ENCODE measurements around the gene SEMA4F.

SEMA4F gene

DNA sequence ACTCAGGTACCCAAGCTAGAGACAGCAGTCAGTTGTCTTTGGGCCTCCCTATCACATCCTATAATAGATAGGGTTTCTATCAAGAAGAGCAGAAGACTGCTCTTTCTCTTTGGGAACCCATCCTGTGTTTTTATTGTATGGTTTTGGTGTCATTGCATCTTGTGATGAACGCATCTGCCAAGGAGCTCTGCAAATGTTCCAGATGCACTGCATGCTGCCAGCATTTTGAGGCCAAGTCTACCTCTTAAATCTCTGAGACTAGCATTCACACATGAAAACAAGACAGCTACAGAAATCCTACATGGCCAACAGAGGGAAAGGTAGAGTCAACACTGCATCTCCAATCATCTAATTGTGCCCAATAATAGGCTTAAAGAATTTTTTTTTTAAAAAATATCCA, 14.0 kb downstream of the SEMA4F start:
- no peak for DNase-seq

- DNase-seq, result no peak
These were observed 16.2 kb downstream of the SEMA4F start for GRCh38 chr2:74670263-74670662.

DNA sequence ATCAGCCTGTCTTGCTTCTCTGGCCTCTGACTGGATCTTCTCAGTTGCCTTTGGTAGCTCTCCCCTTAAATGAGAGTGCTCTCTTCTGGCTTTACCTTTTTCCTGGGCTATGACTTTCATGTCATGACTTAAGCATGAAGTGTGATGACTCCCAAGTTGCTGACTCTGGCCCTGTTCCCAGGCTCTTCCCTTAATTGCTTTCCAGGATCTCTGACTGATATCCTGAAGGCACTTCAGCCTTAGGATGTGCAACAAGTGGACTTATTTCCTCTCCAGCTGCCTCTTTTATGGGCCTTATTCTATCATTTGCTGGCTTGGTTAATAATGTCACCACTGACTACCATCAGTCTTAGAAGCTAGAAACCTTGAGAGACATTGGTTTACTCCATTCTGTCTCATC, 17.4 kb downstream of the SEMA4F start:
- DNase-seq, result no peak

GRCh38 chr2:74673826-74674528, 19.9 kb downstream of the SEMA4F start:
- no peak for DNase-seq

- no peak for DNase-seq
These were observed 21.0 kb downstream of the SEMA4F start for GRCh38 chr2:74675090-74675489.

DNA sequence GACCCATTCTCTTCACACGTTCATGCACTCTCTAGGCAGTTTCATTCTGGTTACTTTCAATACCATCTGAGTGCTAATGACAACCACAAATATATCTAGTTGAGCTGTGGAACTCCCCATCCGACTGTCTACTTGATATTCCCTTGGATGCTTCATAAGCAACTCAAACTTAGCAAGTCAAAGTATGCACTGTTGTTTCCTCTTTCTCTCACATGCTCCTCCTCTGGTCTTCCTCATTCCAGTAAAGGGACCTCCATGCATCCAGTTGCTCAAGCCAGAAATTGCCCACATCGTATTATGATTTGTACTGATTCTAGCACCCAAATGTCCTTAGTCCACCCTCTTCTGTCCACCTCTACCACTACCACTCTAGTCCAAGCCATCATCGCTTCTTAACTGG, 22.3 kb downstream of the SEMA4F start:
- DNase-seq, result no peak

DNA sequence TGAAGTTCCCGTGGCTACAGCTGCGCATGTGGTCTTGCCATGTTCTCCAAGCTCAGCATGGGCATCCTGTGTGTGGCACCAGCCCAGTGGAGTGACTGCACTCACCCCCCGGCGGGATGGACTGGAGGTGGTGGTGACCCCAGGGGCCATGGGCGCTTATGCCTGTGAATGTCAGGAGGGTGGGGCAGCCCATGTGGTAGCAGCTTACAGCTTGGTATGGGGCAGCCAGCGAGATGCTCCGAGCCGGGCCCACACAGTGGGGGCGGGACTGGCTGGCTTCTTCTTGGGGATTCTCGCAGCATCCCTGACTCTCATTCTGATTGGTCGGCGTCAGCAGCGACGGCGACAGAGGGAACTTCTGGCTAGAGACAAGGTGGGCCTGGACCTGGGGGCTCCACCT, 25.6 kb downstream of the SEMA4F start:
- DNase-seq, result no peak

DNA sequence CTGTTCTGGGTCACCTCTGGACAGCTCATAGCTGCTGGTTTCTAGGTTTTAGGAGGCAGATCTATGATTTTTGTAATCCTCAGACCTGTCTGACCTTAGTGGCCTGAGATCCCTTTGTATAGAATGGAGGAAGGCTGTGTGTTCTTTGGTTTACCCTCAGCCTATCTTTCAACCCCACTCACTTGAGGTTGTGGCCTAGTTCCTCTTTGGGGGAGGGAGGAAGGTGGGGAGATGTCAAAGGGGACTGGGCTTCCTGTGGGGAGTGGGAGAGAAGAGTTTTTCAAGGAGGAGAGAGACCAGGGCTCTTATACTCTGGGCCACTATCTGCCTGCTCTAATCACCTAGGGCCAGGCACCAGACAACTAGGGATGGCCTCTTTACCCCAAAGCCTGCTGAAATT, 28.5 kb downstream of the SEMA4F start:
- no peak for DNase-seq

DNA sequence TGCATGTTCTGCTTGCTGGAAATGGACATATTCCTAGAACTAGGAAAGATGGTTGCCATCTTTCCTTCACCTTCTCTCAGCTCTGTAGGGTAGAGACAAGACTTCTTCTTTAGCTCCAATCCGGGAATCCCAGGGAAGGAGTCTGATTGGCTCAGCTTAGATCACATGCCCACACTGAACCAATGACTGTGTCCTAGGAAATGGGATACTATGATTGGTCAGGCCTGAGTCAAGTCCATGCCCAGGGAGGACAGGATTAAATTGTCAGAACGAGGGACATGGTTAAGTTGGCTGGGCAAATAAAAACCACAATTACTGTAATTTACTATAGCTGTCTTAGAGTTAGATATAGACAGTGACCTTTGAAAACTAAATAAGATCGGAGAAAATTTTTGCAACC, 31.4 kb downstream of the SEMA4F start:
- DNase-seq, result no peak

GRCh38 chr2:74688881-74689280, 34.8 kb downstream of the SEMA4F start:
- DNase-seq, result no peak

DNA sequence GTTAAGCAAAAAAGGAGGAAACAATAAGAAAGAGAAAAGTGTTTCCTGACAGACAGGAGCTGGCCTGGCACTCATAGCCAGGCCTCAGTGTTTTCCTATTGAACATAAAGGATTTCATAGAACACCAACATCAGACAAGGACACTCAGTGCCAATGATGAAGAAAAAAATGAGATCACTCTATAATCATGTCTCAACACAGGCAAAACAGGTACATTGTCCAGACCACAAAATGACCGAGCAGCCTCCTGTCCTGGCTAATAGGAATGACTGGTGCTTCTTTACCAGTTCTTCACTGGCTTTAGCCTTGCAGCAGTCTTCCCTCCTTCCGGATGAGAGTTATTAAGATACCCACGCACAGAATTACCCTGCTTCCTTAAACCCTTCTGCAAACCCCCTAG, 35.6 kb downstream of the SEMA4F start:
- no peak for DNase-seq

- no peak for DNase-seq
These were observed 36.5 kb downstream of the SEMA4F start for GRCh38 chr2:74690571-74690970.

DNA sequence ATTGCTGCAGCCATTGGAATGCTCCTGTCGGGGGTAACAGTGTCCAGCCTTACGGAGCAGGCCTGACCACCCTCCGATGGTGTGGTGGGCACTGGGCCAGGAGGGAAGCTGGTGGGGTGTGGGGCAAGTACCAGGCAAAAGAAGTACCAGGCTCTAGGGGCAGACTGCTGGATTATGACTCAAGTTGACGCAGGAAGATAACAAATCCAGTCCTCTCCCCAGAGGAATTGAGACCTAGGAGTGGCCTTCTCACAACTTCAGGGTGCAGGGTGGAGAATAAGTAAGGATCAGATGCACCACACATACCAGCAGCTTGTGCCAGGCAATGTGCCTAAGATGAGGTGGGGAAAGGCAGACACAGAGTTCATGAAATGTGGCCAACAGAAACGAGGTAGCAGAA, 37.9 kb downstream of the SEMA4F start:
- DNase-seq, result no peak

DNA sequence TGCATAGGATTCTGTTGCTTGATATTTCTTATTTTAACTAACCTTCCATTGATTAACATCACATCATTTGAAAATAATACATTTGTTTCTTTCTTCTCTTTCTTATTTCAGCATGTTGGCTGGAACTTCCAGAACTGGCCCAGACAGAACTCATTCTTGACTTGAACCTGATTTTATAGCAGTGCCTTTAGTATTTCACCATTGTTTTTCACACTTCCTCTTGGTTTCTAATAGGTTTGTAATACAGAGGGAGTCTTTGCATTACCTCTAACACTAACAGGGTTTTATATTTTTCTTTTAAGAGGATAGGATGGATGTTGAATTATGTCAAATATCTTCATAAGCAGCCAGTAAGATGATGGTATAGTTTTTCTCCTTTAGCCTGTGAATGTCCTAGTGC, 39.2 kb downstream of the SEMA4F start:
- no peak for DNase-seq

DNA sequence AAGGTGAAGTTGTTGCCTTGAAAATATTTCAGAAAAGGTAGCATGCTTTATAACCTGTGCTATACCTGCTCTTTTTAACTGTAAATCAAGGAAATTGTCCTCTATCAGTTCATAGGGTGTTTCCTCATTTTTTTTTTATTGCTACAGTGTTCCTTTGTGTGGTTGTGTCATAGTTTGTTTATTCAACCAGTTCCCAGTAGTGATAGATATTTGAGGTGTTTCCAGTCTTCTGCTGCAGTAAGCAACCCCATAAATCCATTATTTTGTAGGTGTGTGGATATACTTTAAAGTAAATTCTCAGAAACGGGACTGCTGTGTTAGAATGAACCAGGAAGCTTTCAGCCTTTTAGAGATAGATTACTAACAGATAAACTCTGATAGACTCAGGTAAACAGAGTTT, 39.6 kb downstream of the SEMA4F start:
- no peak for DNase-seq

- no peak for DNase-seq
These were observed 40.2 kb downstream of the SEMA4F start for GRCh38 chr2:74694281-74694680.

DNA sequence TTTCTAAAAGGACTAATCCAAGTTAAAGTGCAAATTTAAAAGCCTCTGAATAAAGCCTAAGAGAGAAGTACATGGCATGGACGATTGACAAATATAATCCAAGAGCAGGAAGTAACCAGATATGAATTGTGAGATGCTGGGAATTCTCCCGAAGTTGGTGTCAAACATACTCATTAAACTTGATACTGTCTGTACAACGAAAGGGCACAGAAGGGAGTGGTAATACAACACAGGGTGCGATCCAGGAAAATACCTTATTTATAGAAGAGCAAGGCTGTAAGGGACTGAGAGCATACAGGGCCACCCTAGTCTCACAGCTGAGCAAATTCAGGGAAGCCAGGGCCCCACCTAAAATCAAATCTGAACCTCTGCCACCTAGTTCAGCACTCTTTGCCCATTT, 41.6 kb downstream of the SEMA4F start:
- DNase-seq, result no peak

GRCh38 chr2:74696829-74697228, 42.8 kb downstream of the SEMA4F start:
- no peak for DNase-seq

- no peak for DNase-seq
These were observed 46.8 kb downstream of the SEMA4F start for GRCh38 chr2:74700643-74701372.

GRCh38 chr2:74702001-74702715, 48.1 kb downstream of the SEMA4F start:
- no peak for DNase-seq

DNA sequence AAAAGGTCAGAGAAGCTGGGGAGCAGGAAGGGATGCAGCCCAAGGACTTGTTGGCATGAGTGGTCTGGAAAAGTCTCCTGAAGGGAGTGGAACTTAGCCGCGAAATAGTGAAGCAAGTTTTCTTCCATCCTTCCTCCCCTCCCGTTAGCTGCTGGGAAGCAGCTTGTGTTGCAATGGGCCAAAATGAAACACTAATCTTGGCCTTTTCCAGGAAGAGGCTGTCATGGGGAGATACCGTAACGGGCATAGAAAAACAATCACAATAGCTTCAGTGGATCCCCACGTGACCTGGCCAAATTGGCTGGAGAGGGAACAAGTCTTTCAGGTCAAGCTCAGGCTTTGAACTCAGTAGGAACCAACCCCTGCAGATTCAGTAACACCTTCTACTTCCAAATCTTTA, 49.3 kb downstream of the SEMA4F start:
- no peak for DNase-seq

- DNase-seq, result no peak
These were observed 50.2 kb downstream of the SEMA4F start for GRCh38 chr2:74704216-74704615.

DNA sequence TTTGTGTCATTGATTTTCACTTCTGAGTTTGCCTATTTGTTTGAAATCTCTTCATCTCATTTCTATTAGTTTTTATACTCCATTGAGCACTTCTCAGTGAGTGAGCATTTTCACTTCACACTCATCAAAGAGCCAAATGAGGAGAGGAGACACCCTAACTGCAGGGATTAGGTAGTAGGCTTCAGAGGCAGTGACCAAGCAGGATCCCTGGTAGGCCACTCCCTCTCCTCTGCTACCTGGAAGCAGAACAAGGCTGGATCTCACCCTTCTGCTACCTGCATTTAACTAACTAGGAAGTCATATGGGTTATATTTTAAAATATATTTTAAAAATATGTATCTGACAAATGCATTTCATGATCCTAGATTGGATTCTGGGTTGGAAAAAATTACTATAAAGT, 52.7 kb downstream of the SEMA4F start:
- DNase-seq, result no peak

- no peak for DNase-seq
These were observed 53.8 kb downstream of the SEMA4F start for GRCh38 chr2:74707837-74708236.

All from stimulated activated CD4-positive, alpha-beta T cell treated with anti-CD3 and anti-CD28 coated beads, Interleukin-4, amount 100 ng/mL, for 1 hour (primary cell).